ENCODE data around the gene CLN3.

CLN3 gene

DNA sequence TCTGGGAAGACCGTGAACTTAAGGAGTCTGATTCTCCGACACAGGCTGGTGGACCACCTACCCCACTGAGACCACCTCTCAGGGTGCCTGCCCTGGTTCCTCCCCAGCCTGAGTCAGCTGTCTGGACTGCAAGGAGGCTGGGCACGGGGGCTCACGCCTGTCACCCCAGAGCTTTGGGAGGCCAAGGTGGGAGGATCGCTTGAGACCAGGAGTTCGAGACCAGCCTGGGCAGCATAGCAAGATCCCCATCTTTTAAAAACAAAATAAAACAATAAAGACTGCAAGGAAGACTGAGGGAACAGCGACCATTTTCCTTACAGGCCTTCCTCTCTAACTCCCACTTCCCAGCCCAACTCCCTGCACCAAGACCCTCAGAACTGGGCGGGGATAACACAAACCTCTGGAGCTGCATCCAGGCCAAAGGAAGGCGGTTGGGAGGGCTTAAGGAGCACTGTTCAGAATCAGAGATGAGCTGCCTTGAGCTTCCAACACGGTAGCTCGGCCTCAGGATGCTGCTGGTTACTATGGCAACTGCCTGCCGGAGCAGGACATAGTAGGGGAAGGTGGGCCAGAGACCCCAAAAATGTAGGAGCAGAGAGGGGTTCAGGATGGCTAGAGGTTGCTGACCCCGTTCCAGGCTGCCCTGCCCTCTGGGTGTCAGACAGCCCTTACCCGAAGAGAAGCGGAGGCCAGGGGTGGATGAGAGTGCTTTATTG is 7.0 kb upstream of the CLN3 start:
- Histone ChIP-seq H3K36me3 (ENCODE audit: control insufficient read depth, insufficient read depth, low read length, severe bottlenecking) (no peaks in the 10 kb centered on the region), H3K9me3 (ENCODE audit: control insufficient read depth, low read length) (no peaks in the 10 kb centered on the region), H3K4me3 (ENCODE audit: low read length) (no peak overlapping the region), H3K27me3 (replicated peaks; ENCODE audit: control insufficient read depth, insufficient read depth, low read length) (peaks cover 36% of the 10 kb centered on the region), H3K4me1 (ENCODE audit: control insufficient read depth, insufficient read depth, low read length) (no peaks in the 10 kb centered on the region), H3K9ac (ENCODE audit: low read length) (no peak overlapping the region)
- DNase-seq (ENCODE audit: low read depth) = no peak

DNA sequence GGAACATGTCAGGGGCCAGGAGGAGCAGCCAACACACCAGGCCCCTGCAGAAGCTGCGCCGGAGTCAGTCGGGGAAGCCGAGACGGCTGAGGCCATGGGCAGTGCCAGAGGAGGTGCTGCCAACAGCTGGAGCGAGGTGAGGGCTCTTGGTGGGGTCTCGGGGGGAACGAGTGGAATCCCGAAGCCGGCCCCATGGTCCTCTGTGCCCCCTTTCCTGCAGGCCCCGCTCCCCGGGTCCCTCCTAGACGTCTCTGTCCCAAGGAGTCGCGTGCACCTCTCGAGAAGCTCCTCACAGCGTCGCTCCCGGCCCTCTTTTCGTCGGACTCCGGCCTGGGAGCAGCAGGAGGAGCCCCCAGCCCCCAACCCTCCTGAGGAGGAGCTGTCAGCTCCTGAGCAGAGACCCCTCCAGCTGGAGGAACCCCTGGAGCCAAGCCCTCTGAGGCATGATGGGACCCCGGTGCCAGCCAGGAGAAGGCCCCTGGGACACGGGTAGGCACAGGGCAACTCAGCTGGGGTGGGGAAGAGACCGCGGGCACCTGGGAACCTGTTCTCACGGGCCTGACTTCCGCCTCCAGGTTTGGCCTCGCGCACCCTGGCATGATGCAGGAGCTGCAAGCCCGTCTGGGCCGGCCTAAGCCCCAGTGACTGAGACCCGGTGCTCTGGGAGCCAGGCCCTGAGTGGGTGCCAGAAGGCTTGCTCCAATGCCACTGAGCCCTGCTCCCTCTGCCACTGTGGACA is 6.2 kb upstream of the CLN3 start:
- Histone ChIP-seq H3K4me1 (ENCODE audit: control insufficient read depth, insufficient read depth, low read length) (no peaks in the 10 kb centered on the region), H3K9me3 (ENCODE audit: control insufficient read depth, low read length) (no peaks in the 10 kb centered on the region), H3K4me3 (ENCODE audit: low read length) (no peak overlapping the region), H3K27me3 (replicated peaks; ENCODE audit: control insufficient read depth, insufficient read depth, low read length) (peaks cover 29% of the 10 kb centered on the region), H3K36me3 (ENCODE audit: control insufficient read depth, insufficient read depth, low read length, severe bottlenecking) (no peaks in the 10 kb centered on the region), H3K9ac (ENCODE audit: low read length) (no peak overlapping the region)
- DNase-seq (ENCODE audit: low read depth) = no peak

DNA sequence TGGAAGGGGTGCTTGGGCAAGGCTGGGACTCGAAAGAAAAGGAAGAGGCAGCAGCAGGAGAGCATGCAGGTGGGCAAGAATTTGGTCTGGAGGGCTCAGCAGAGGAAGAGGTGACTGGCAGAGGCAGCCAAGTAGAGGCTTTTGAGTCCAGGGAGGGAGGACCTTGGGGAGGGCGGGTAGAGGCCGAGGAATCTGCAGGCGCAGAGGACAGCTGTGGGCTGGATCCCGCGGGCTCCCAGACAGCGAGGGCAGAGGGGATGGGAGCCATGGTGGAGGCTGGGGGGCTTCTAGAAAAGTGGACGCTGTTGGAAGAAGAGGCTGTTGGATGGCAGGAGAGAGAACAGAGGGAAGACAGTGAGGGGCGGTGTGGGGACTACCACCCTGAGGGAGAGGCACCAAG is 5.5 kb upstream of the CLN3 start:
- H3K27me3 ChIP-seq (replicated peaks; ENCODE audit: control insufficient read depth, insufficient read depth, low read length) = peaks cover 24% of the 10 kb centered on the region
- no peak overlapping the region for H3K4me3 ChIP-seq (ENCODE audit: low read length)
- H3K36me3 ChIP-seq (ENCODE audit: control insufficient read depth, insufficient read depth, low read length, severe bottlenecking) = no peaks in the 10 kb centered on the region
- no peaks in the 10 kb centered on the region for H3K9me3 ChIP-seq (ENCODE audit: control insufficient read depth, low read length)
- no peaks in the 10 kb centered on the region for H3K4me1 ChIP-seq (ENCODE audit: control insufficient read depth, insufficient read depth, low read length)
- DNase-seq (ENCODE audit: low read depth) = no peak
- no peak overlapping the region for H3K9ac ChIP-seq (ENCODE audit: low read length)

DNA sequence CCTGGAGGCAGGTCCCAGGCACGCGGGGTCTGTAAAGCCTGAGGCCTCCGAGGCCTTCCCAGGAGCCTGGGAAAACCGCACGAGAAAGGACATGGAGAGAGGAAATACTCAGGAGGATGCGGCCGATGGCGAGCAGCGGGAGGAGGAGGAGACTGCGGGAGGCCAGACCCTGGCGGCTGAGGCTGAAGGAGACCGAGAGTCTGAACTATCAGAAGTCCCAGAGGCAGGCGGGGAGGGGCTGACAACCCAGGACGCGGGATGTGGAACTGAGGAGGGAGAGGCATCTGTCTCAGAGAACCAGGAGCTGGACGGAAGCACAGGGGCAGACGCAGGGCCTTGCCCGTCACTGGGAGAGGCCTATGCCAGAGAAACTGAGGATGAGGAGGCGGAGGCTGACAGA is 5.0 kb upstream of the CLN3 start:
- Histone ChIP-seq H3K9me3 (ENCODE audit: control insufficient read depth, low read length) (no peaks in the 10 kb centered on the region), H3K9ac (ENCODE audit: low read length) (no peak overlapping the region), H3K4me3 (ENCODE audit: low read length) (no peak overlapping the region), H3K36me3 (ENCODE audit: control insufficient read depth, insufficient read depth, low read length, severe bottlenecking) (no peaks in the 10 kb centered on the region), H3K4me1 (ENCODE audit: control insufficient read depth, insufficient read depth, low read length) (no peaks in the 10 kb centered on the region), H3K27me3 (replicated peaks; ENCODE audit: control insufficient read depth, insufficient read depth, low read length) (peaks cover 20% of the 10 kb centered on the region)
- DNase-seq (ENCODE audit: low read depth) = no peak

DNA sequence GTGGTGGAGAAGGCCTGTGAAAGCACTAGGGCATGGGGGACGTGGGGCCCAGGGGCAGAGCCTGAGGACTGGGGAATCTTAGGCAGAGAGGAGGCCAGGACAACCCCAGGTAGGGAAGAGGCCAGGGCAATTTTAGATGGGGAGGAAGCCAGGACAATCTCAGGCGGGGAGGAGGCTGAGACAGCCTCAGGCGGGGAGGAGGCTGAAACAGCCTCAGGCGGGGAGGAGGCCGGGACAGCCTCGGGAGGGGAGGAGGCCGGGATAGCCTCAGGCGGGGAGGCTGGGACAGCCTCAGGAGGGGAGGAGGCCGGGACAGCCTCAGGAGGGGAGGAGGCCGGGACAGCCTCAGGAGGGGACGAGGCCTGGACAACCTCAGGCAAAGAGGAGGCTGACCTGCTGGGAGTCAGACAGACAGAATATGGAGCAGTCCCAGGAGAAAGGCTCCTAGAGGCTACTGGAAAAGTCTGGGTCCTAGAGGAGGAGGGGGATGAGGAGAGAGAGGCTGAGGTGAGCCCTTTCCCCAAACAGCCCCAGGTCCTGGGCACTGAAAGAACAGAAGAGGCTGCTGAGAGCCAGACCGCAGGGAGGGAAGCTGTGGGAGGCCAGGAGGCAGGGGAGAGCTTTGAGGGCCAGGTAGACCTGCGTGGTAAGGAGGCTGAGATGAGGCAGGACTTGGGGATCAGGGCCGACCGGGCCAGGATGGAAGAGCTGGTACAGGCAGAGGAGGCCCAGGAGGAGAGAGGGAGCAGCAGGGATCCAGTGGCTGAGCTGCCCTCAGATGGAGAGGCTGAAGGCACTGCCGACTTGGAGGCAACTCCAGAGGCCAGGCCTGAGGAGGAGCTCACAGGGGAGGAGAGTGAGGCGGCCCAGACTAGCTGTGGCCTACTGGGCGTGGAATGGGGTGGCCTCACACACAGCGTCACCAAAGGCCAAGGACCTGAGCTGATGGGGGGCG is 4.2 kb upstream of the CLN3 start:
- no peaks in the 10 kb centered on the region for H3K9me3 ChIP-seq (ENCODE audit: control insufficient read depth, low read length)
- H3K4me1 ChIP-seq (ENCODE audit: control insufficient read depth, insufficient read depth, low read length) = no peaks in the 10 kb centered on the region
- no peak for DNase-seq (ENCODE audit: low read depth)
- H3K36me3 ChIP-seq (ENCODE audit: control insufficient read depth, insufficient read depth, low read length, severe bottlenecking) = no peaks in the 10 kb centered on the region
- H3K27me3 ChIP-seq (replicated peaks; ENCODE audit: control insufficient read depth, insufficient read depth, low read length) = peaks cover 16% of the 10 kb centered on the region
- H3K4me3 ChIP-seq (ENCODE audit: low read length) = no peak overlapping the region
- H3K9ac ChIP-seq (ENCODE audit: low read length) = no peak overlapping the region

DNA sequence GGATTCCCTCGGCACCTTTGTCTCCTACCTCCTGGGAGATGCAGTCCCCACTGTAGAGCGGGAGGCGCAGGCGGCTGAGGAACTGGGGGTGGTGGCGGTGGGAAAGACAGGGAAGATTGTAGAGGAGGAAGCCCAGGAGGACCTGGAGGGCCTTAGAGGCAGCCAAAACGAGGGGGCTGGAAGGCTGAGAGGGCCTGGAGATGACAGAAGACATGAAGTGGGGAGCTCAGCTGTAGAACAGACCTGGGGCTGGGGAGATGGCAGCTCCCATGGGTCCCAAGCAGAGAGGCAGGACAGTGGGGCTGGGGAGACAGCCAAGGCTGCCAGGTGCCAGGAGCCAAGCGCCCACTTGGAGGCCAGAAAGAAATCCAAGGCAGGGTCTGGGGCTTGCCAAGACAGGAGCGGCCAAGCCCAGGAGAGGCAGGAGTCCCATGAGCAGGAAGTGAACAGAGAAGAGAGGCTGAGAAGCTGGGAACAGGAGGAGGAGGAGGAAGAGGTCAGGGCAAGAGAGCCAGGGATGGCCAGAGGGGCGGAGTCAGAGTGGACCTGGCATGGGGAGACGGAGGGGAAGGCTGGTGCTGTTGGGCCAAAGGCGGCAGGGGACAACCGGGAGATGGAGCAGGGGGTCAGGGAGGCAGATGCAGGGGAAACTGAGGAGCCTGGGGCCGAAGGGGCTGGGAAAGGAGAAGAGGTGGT is 3.4 kb upstream of the CLN3 start:
- H3K27me3 ChIP-seq (replicated peaks; ENCODE audit: control insufficient read depth, insufficient read depth, low read length) = peaks cover 16% of the 10 kb centered on the region
- no peak for DNase-seq (ENCODE audit: low read depth)
- no peaks in the 10 kb centered on the region for H3K36me3 ChIP-seq (ENCODE audit: control insufficient read depth, insufficient read depth, low read length, severe bottlenecking)
- H3K9me3 ChIP-seq (ENCODE audit: control insufficient read depth, low read length) = no peaks in the 10 kb centered on the region
- no peak overlapping the region for H3K9ac ChIP-seq (ENCODE audit: low read length)
- no peak overlapping the region for H3K4me3 ChIP-seq (ENCODE audit: low read length)
- H3K4me1 ChIP-seq (ENCODE audit: control insufficient read depth, insufficient read depth, low read length) = no peaks in the 10 kb centered on the region

DNA sequence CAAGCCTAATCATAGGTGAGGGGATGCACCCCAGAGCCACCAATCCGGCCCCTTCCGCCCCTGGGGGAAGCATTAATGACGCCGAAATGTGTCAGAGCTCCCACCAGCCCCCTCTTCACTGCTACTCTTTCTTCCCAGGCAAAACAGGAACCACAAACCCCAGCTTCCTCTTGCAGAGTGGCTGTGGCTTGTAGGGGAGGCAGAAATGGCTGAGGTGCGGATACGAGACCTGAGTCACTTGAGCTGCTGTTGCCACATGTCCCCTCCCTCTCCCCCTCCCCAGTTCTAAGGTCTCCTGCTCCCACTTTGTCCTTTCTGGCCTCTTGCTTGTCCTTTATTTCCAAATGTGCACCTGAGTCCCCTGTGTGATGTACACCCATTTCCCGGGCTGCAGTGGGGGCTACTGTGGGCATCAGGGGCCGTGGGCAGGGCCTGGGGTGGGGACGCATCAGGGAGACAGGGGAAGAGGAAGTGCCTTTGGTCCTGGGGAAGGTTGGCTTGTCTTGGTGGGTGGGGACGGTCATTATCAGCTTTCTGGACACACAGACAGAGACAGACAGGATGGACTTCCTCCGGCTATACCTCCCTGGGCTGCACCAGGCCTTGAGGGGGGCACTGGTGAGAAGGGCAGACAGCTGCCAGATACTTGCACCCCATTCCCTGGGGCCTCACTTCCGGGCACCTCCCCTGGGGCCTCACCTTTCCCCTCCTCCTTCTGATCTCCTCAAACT is 2.4 kb upstream of the CLN3 start, which contains the start of gene APOBR:
Gene APOBR, plus strand, starts transcription at position 523 of the 731 bp plus-strand sequence. Its CDS starts 39 bp downstream, at position 562.
- Histone ChIP-seq H3K4me1 (ENCODE audit: control insufficient read depth, insufficient read depth, low read length) (no peaks in the 10 kb centered on the region), H3K9me3 (ENCODE audit: control insufficient read depth, low read length) (no peaks in the 10 kb centered on the region), H3K9ac (ENCODE audit: low read length) (no peak within 1 kb of the TSS), H3K4me3 (ENCODE audit: low read length) (no peak within 1 kb of the TSS), H3K36me3 (ENCODE audit: control insufficient read depth, insufficient read depth, low read length, severe bottlenecking) (no peaks in the 10 kb centered on the region), H3K27me3 (replicated peaks; ENCODE audit: control insufficient read depth, insufficient read depth, low read length) (peaks cover 12% of the 10 kb centered on the region)
- DNase-seq (ENCODE audit: low read depth) = no peak

DNA sequence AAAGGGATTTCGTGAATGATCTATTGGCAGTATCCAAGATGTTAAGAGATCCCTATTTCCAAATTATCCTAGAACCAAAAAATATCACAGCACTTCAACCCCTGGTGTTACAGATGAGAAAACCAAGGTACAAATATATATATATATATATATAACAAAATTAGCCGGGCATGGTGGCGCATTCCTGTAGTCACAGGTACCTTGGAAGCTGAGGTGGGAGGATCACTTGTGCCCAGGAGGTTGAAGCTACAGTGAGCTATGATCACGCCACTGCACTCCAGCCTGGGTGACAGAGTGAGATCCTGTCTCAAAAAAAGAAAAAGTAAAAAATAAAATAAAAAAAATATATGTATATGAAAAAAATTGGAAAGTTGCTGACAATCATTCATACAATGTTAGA is 637 bp upstream of the CLN3 start:
- Histone ChIP-seq H3K36me3 (ENCODE audit: control insufficient read depth, insufficient read depth, low read length, severe bottlenecking) (peaks cover 8% of the 10 kb centered on the region), H3K4me3 (ENCODE audit: low read length) (peak overlapping the region; percentile 97), H3K9me3 (ENCODE audit: control insufficient read depth, low read length) (no peaks in the 10 kb centered on the region), H3K9ac (ENCODE audit: low read length) (peak overlapping the region; percentile 97), H3K4me1 (ENCODE audit: control insufficient read depth, insufficient read depth, low read length) (no peaks in the 10 kb centered on the region), H3K27me3 (replicated peaks; ENCODE audit: control insufficient read depth, insufficient read depth, low read length) (peaks cover 4% of the 10 kb centered on the region)
- no peak for DNase-seq (ENCODE audit: low read depth)

DNA sequence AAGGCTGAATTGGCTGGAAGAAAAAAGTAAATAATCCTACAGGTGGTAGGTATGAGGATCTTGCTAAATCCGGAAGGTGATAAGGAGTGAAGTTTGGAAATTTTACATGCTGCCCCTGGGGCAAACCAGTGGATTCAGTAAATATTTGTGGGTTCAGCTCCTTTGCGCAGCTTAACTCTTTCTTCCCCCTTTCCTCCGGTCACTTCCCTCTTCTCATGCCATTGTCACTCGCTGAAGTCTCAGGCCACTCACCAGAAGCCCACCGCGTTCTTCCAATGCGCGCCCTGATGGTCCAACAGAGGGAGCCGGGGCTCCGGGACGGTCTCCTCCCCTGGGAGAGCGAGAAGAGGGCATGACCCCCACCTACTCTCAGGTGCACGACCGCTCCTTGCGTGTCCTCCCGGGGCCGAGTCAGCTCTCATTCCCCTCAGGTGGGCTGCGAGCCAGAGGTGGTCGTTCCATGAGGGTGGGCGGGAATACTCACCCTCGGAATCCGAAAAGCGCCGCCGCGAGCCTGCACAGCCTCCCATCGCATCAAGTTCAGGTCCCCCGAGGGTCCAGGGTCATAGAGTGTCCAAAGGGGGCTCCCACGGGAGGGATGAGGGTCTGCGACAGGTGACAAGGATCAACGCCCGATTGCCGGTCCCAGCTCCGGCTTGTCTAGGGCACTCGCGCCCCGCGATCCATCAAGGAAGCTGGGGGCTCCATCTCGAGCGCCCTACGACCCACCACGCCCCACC is 474 bp downstream of the CLN3 start:
- no peaks in the 10 kb centered on the region for H3K4me1 ChIP-seq (ENCODE audit: control insufficient read depth, insufficient read depth, low read length)
- peak overlapping the region; percentile 97 for H3K9ac ChIP-seq (ENCODE audit: low read length)
- DNase-seq (ENCODE audit: low read depth) = peak; percentile 58
- no peaks in the 10 kb centered on the region for H3K9me3 ChIP-seq (ENCODE audit: control insufficient read depth, low read length)
- peaks cover 12% of the 10 kb centered on the region for H3K36me3 ChIP-seq (ENCODE audit: control insufficient read depth, insufficient read depth, low read length, severe bottlenecking)
- H3K4me3 ChIP-seq (ENCODE audit: low read length) = peak overlapping the region; percentile 97
- H3K27me3 ChIP-seq (replicated peaks; ENCODE audit: control insufficient read depth, insufficient read depth, low read length) = no peaks in the 10 kb centered on the region

DNA sequence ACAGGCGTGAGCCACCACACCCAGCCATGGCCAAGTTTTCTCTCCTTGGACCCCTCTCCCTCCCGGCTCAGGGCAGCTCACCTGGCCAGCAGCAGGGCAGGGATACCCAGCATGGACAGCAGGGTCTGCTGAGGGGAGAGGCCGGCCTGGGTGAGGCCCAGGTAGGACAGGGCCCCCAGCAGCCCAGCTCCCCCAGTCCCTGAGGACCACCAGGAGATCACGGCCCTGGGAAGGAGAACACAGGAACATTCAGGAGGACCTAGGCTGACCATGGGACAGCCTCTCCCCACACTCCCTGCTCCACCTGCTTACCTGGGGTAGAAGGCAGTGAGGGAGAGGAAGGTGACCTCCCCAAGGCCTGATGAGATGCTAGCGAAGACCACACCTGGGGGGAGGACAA is 5.6 kb downstream of the CLN3 start:
- peaks cover 35% of the 10 kb centered on the region for H3K36me3 ChIP-seq (ENCODE audit: control insufficient read depth, insufficient read depth, low read length, severe bottlenecking)
- H3K9me3 ChIP-seq (ENCODE audit: control insufficient read depth, low read length) = no peaks in the 10 kb centered on the region
- H3K9ac ChIP-seq (ENCODE audit: low read length) = no peak overlapping the region
- no peak overlapping the region for H3K4me3 ChIP-seq (ENCODE audit: low read length)
- H3K27me3 ChIP-seq (replicated peaks; ENCODE audit: control insufficient read depth, insufficient read depth, low read length) = no peaks in the 10 kb centered on the region
- no peak for DNase-seq (ENCODE audit: low read depth)
- no peaks in the 10 kb centered on the region for H3K4me1 ChIP-seq (ENCODE audit: control insufficient read depth, insufficient read depth, low read length)

Measured in adipocyte (in vitro differentiated cells).